H9 (cell line): ENCODE results near the gene PADI4. TPM values are rescaled to one million over a fixed set of nuclear protein-coding genes. Genes with fewer than 3 reads are reported as not detected.

Experiments
- DNase-seq: peaks from one replicate; pipeline ENCODE4 v3.0.0-alpha.2; 2017
- H2AFZ ChIP-seq: one replicate; pipeline ENCODE4 v1.6.1; 2013; ENCODE audit warnings: mild to moderate bottlenecking, low read length, control low read depth, moderate library complexity
- H2AK5ac ChIP-seq: 2 replicates; pipeline ENCODE4 v1.6.1; 2013; ENCODE audit warnings: low read length, control low read depth, mixed read lengths; ENCODE audit not compliant: insufficient read length
- H2BK120ac ChIP-seq: one replicate; pipeline ENCODE4 v1.6.1; 2013; ENCODE audit warnings: low read depth, mild to moderate bottlenecking, low read length, control low read depth, inconsistent platforms; ENCODE audit not compliant: poor library complexity, severe bottlenecking
- H2BK12ac ChIP-seq: 2 replicates; pipeline ENCODE4 v1.6.1; 2013; ENCODE audit warnings: low read length, control low read depth, mixed read lengths, low read depth; ENCODE audit not compliant: insufficient read length
- H2BK15ac ChIP-seq: 2 replicates; pipeline ENCODE4 v1.6.1; 2013; ENCODE audit warnings: low read depth, low read length, control low read depth
- H2BK20ac ChIP-seq: one replicate; pipeline ENCODE4 v1.6.1; 2013; ENCODE audit warnings: low read depth, mild to moderate bottlenecking, low read length, control low read depth, inconsistent platforms; ENCODE audit not compliant: poor library complexity, severe bottlenecking
- H2BK5ac ChIP-seq: 2 replicates; pipeline ENCODE4 v1.6.1; 2013; ENCODE audit warnings: low read length, control low read depth, mixed read lengths; ENCODE audit not compliant: insufficient read length
- H3K14ac ChIP-seq: 2 replicates; pipeline ENCODE4 v1.6.1; 2013; ENCODE audit warnings: low read length, control low read depth; ENCODE audit not compliant: insufficient read depth
- H3K18ac ChIP-seq: 2 replicates; pipeline ENCODE4 v1.6.1; 2013; ENCODE audit warnings: low read depth, mild to moderate bottlenecking, mixed read lengths, low read length, control low read depth; ENCODE audit not compliant: insufficient read length
- H3K23ac ChIP-seq: 2 replicates; pipeline ENCODE4 v1.6.1; 2013; ENCODE audit warnings: low read length, control low read depth, mixed read lengths, low read depth; ENCODE audit not compliant: insufficient read length
- H3K23me2 ChIP-seq: 2 replicates; pipeline ENCODE4 v1.6.1; 2013; ENCODE audit warnings: low read depth, mild to moderate bottlenecking, mixed read lengths, low read length, control low read depth; ENCODE audit not compliant: insufficient read length, poor library complexity, severe bottlenecking
- H3K27ac ChIP-seq: 2 replicates; pipeline ENCODE4 v1.5.1; 2013; ENCODE audit warnings: low read length, control low read depth, mixed read lengths, low read depth; ENCODE audit not compliant: insufficient read length
- H3K27me3 ChIP-seq: 2 replicates; pipeline ENCODE4 v1.6.1; 2013; ENCODE audit warnings: low read length, control low read depth, inconsistent platforms; ENCODE audit not compliant: insufficient read depth
- H3K4ac ChIP-seq: 2 replicates; pipeline ENCODE4 v1.6.1; 2013; ENCODE audit warnings: low read depth, mild to moderate bottlenecking, control low read depth, inconsistent platforms, low read length, moderate library complexity
- H3K4me1 ChIP-seq: 2 replicates; pipeline ENCODE4 v1.6.1; 2013; ENCODE audit warnings: low read length, control low read depth, inconsistent platforms; ENCODE audit not compliant: insufficient read depth
- H3K4me2 ChIP-seq: 2 replicates; pipeline ENCODE4 v1.6.1; 2013; ENCODE audit warnings: low read length, control low read depth, mixed read lengths; ENCODE audit not compliant: insufficient read length, insufficient read depth
- H3K56ac ChIP-seq: 2 replicates; pipeline ENCODE4 v1.6.1; 2013; ENCODE audit warnings: low read depth, mild to moderate bottlenecking, mixed read lengths, low read length, control low read depth; ENCODE audit not compliant: insufficient read length
- H3K79me1 ChIP-seq: 2 replicates; pipeline ENCODE4 v1.6.1; 2013; ENCODE audit warnings: low read depth, mild to moderate bottlenecking, moderate library complexity, low read length, control low read depth, inconsistent platforms; ENCODE audit not compliant: insufficient read depth, poor library complexity, severe bottlenecking
- H3K79me2 ChIP-seq: 2 replicates; pipeline ENCODE4 v1.6.1; 2013; ENCODE audit warnings: low read length, control low read depth, inconsistent platforms; ENCODE audit not compliant: insufficient read depth
- H3K9ac ChIP-seq: 2 replicates; pipeline ENCODE4 v1.6.1; 2013; ENCODE audit warnings: low read length, control low read depth, mixed read lengths; ENCODE audit not compliant: insufficient read length; ENCODE audit errors: extremely low read depth
- H3K9me3 ChIP-seq: one replicate; pipeline ENCODE4 v1.6.1; 2013; ENCODE audit warnings: low read depth, low read length, inconsistent platforms; ENCODE audit not compliant: control insufficient read depth
- H3T11ph ChIP-seq: one replicate; pipeline ENCODE4 v1.6.1; 2013; ENCODE audit warnings: mild to moderate bottlenecking, low read length, control low read depth, inconsistent platforms
- H4K20me1 ChIP-seq: one replicate; pipeline ENCODE4 v1.6.1; 2013; ENCODE audit not compliant: control insufficient read depth, insufficient read length, insufficient read depth
- H4K5ac ChIP-seq: 2 replicates; pipeline ENCODE4 v1.6.1; 2013; ENCODE audit warnings: low read depth, mild to moderate bottlenecking, mixed read lengths, low read length, control low read depth; ENCODE audit not compliant: insufficient read length
- H4K8ac ChIP-seq: replicated peaks from 2 replicates; pipeline ENCODE4 v1.6.1; 2013; ENCODE audit warnings: low read length, control low read depth, mixed read lengths, low read depth; ENCODE audit not compliant: insufficient read length
- H4K91ac ChIP-seq: 2 replicates; pipeline ENCODE4 v1.6.1; 2013; ENCODE audit warnings: low read depth, mild to moderate bottlenecking, moderate library complexity, mixed read lengths, low read length, control low read depth; ENCODE audit not compliant: insufficient read length
- H3K27ac Mint-ChIP-seq, 3 experiments: 2 replicates in 2 of 3; 3 replicates in 1 of 3; pipeline ENCODE4 v1.8.0; 2020 to 2021; ENCODE audit warnings: mixed read lengths in 3 of 3, mild to moderate bottlenecking in 1 of 3, moderate library complexity in 1 of 3
- H3K27me3 Mint-ChIP-seq: 2 replicates; pipeline ENCODE4 v1.8.0; 2021; ENCODE audit warnings: low read depth, mild to moderate bottlenecking, moderate library complexity, mixed read lengths
- H3K36me3 Mint-ChIP-seq, 3 experiments: 2 replicates in 2 of 3; 3 replicates in 1 of 3; pipeline ENCODE4 v1.8.0; 2020 to 2021; ENCODE audit warnings: low read depth in 3 of 3, mixed read lengths in 3 of 3; ENCODE audit not compliant: insufficient read depth in 1 of 3
- H3K4me1 Mint-ChIP-seq, 2 experiments: 2 replicates each; pipeline ENCODE4 v1.8.0; 2020; ENCODE audit warnings: mixed read lengths in 2 of 2
- H3K4me3 Mint-ChIP-seq, 2 experiments: 2 replicates in 1 of 2; 3 replicates in 1 of 2; pipeline ENCODE4 v1.8.0; 2020 to 2021; ENCODE audit warnings: mild to moderate bottlenecking in 2 of 2, mixed read lengths in 2 of 2, moderate library complexity in 1 of 2
- H3K9me3 Mint-ChIP-seq, 2 experiments: 2 replicates in 1 of 2; 3 replicates in 1 of 2; pipeline ENCODE4 v1.8.0; 2020; ENCODE audit warnings: mild to moderate bottlenecking in 2 of 2, mixed read lengths in 2 of 2, moderate library complexity in 1 of 2
- CTCF ChIP-seq: fragments of 200-600 bp; sonication (generic); conservative IDR thresholded peaks from 3 replicates; pipeline ENCODE4 v1.8.0; 2021; ENCODE audit warnings: antibody characterized with exemption, mild to moderate bottlenecking
- WGBS: extraction: QIAGEN DNeasy Blood & Tissue Kit; methylation state at CpG from one replicate; pipeline ENCODE4 v1.1.7; 2013; ENCODE audit warnings: missing lambda C conversion rate, low lambda C conversion rate, mixed read lengths; ENCODE audit not compliant: insufficient read length; ENCODE audit errors: extremely low coverage; 5-methylcytosine and 5-hydroxymethylcytosine counted together
- total RNA-seq: library from RNA; stranded (reverse); gene quantifications from 2 replicates; pipeline ENCODE4 v1.2.1, GENCODE V29; 2021

PADI4 gene
- total RNA-seq, 1 experiment from 2014 or later: 0.13 TPM

- no peaks in the 10 kb centered on the region for H3K23me2 ChIP-seq
- DNase-seq: no peak
- no peaks in the 10 kb centered on the region for H4K20me1 ChIP-seq
- H3K4me2 ChIP-seq: no peak overlapping the region
- no peaks in the 10 kb centered on the region for H3K4me1 Mint-ChIP-seq
- no peak overlapping the region for H2BK120ac ChIP-seq
- no peak overlapping the region for H2AK5ac ChIP-seq
- H3K18ac ChIP-seq: no peak overlapping the region
- WGBS: no CpG with 5 or more reads among the region's 13 CpGs
- no peaks in the 10 kb centered on the region for H3K79me1 ChIP-seq
- H3K4ac ChIP-seq: no peak overlapping the region
- no peak overlapping the region for H3K4me3 Mint-ChIP-seq
- H4K5ac ChIP-seq: no peak overlapping the region
- H3K14ac ChIP-seq: no peak overlapping the region
- H3K27ac Mint-ChIP-seq: peak overlapping the region in 1 of 3 experiments; percentile 77; a peak in 1 of 7 replicates
- no peak overlapping the region for H2BK20ac ChIP-seq
- no peaks in the 10 kb centered on the region; the same call in 1 of the 2 replicates for H3K27me3 Mint-ChIP-seq
- no peak overlapping the region for H4K8ac ChIP-seq
- H3T11ph ChIP-seq: no peak overlapping the region
- H4K91ac ChIP-seq: no peak overlapping the region
- no peaks in the 10 kb centered on the region for H3K4me1 ChIP-seq
- no peak overlapping the region for H2BK5ac ChIP-seq
- no peak overlapping the region for H3K56ac ChIP-seq
- no peaks in the 10 kb centered on the region for H3K36me3 Mint-ChIP-seq
- H3K79me2 ChIP-seq: no peaks in the 10 kb centered on the region
- TF ChIP-seq CTCF: no peak
- no peak overlapping the region for H3K9ac ChIP-seq
- H2BK12ac ChIP-seq: no peak overlapping the region
- no peaks in the 10 kb centered on the region for H3K27me3 ChIP-seq
- H2AFZ ChIP-seq: no peak overlapping the region
- no peak overlapping the region for H2BK15ac ChIP-seq
- H3K9me3 Mint-ChIP-seq: no peaks in the 10 kb centered on the region
- H3K27ac ChIP-seq: no peak overlapping the region
- no peaks in the 10 kb centered on the region for H3K9me3 ChIP-seq
- no peak overlapping the region for H3K23ac ChIP-seq
Observed at GRCh38 chr1:17273096-17273495, 34.9 kb upstream of the PADI4 start.
